Breast epithelium (tissue), 3 donors: ENCODE results near the gene THSD8.

Source experiments
- POLR2A ChIP-seq: fragments of 450-650 bp; IDR thresholded peaks from one replicate; pipeline ENCODE4 v1.6.1; 2016; ENCODE audit warnings: antibody characterized with exemption, mild to moderate bottlenecking, moderate library complexity
- POLR2AphosphoS5 ChIP-seq, 3 donors: sonication (generic); formaldehyde crosslinking; IDR thresholded peaks; one replicate each; pipeline ENCODE4 v1.6.1; 2017; ENCODE audit warnings: antibody characterized with exemption in 3 of 3
- TF ChIP-seq, protein P1 (sequence below), 3 donors: fragments of 450-650 bp; IDR thresholded peaks; one replicate each; pipeline ENCODE4 v1.5.1; 2016 to 2017; ENCODE audit warnings: antibody characterized with exemption in 3 of 3, mild to moderate bottlenecking in 3 of 3, moderate library complexity in 3 of 3

DNA sequence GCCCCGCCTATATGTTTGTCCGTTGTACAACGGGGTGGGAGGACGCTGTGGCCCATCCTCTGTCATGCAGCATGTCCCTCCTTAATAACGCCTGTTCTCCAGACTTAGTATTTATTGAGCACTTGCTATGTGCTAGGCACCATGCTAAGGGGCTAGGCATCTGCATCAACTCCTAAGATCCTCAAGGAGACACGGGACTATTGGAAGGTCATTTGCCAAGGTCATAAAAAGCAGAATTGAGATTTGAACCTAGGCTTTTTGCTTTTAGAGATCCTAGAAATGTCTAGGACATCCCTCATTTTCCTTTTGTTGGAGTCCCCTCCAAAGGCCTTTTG is 34.6 kb downstream of the THSD8 start:
- TF ChIP-seq, protein P1, sequence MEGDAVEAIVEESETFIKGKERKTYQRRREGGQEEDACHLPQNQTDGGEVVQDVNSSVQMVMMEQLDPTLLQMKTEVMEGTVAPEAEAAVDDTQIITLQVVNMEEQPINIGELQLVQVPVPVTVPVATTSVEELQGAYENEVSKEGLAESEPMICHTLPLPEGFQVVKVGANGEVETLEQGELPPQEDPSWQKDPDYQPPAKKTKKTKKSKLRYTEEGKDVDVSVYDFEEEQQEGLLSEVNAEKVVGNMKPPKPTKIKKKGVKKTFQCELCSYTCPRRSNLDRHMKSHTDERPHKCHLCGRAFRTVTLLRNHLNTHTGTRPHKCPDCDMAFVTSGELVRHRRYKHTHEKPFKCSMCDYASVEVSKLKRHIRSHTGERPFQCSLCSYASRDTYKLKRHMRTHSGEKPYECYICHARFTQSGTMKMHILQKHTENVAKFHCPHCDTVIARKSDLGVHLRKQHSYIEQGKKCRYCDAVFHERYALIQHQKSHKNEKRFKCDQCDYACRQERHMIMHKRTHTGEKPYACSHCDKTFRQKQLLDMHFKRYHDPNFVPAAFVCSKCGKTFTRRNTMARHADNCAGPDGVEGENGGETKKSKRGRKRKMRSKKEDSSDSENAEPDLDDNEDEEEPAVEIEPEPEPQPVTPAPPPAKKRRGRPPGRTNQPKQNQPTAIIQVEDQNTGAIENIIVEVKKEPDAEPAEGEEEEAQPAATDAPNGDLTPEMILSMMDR (IDR thresholded peaks at IDR 0.05): no peak
- TF ChIP-seq POLR2A: no peak
- TF ChIP-seq POLR2AphosphoS5 (IDR thresholded peaks at IDR 0.05): no peak
